Measurements from ENCODE around the gene USP33. TPM values are rescaled to one million over a fixed set of nuclear protein-coding genes. Genes with fewer than 3 reads are reported as not detected.

USP33 gene
- total and polyA plus RNA-seq, 2 of the 13 experiments (the other 11 are each of a cell fraction or from before 2014, with no cell fraction given): 32.0 to 49.1 TPM

- peak; percentile 27; the same call in 1 of the 2 replicates for TF ChIP-seq CTCF (CRISPR knock-in tag; IDR thresholded peaks at IDR 0.05)
- TF ChIP-seq ZNF891 (CRISPR knock-in tag; IDR thresholded peaks at IDR 0.05): no peak
- no peak for TF ChIP-seq CEBPG (CRISPR knock-in tag; IDR thresholded peaks at IDR 0.05)
- TF ChIP-seq MTERF4 (CRISPR knock-in tag; IDR thresholded peaks at IDR 0.05): no peak
- 0 out of 2 replicates have a peak, but pooled peaks have one; percentile 68 for TF ChIP-seq ZNF691 (CRISPR knock-in tag; IDR thresholded peaks at IDR 0.05; ENCODE audit: borderline replicate concordance, low read depth)
- TF ChIP-seq EED (CRISPR knock-in tag; IDR thresholded peaks at IDR 0.05): no peak
- no peak for TF ChIP-seq RORA (CRISPR knock-in tag; IDR thresholded peaks at IDR 0.05)
- TF ChIP-seq ZNF547 (CRISPR knock-in tag; IDR thresholded peaks at IDR 0.05): no peak; the same call in 1 of the 2 replicates
- TF ChIP-seq ATF7-NPFF (CRISPR knock-in tag; IDR thresholded peaks at IDR 0.05; ENCODE audit: low read depth): no peak
- no peak for TF ChIP-seq GRHL1 (CRISPR knock-in tag; conservative IDR thresholded peaks at IDR 0.05)
- no peak for TF ChIP-seq ZFP36 (IDR thresholded peaks at IDR 0.05; ENCODE audit: borderline replicate concordance, low read depth, low read length, partially characterized antibody)
- TF ChIP-seq ZNF34 (CRISPR knock-in tag; IDR thresholded peaks at IDR 0.05; ENCODE audit: borderline replicate concordance): no peak
- no peak for TF ChIP-seq SMYD3 (CRISPR knock-in tag; IDR thresholded peaks at IDR 0.05)
- TF ChIP-seq ZNF512B (CRISPR knock-in tag; IDR thresholded peaks at IDR 0.05; ENCODE audit: borderline replicate concordance): no peak
- no peak for TF ChIP-seq PRMT3 (CRISPR knock-in tag; IDR thresholded peaks at IDR 0.05; ENCODE audit: borderline replicate concordance, low read depth)
- no peak for TF ChIP-seq CEBPB (IDR thresholded peaks at IDR 0.05; ENCODE audit: borderline replicate concordance, low read depth, low read length)
- no peak for TF ChIP-seq SRF (IDR thresholded peaks at IDR 0.05; ENCODE audit: low read depth, low read length)
- no peak for TF ChIP-seq HDAC6 (IDR thresholded peaks at IDR 0.05; ENCODE audit: low read depth, low read length)
- no peak for TF ChIP-seq ARID3A (IDR thresholded peaks at IDR 0.05; ENCODE audit: low read depth, low read length)
Measured at GRCh38 chr1:77682460-77683159, 77.0 kb downstream of the USP33 start, which contains the start of gene ZZZ3 (continued).
